Measurements from ENCODE around the gene GLIPR1. TPM values are rescaled to one million over a fixed set of nuclear protein-coding genes. Genes with fewer than 3 reads are reported as not detected.

The GLIPR1 gene
- total and polyA plus RNA-seq, 10 of the 15 experiments (the other 5 are each of a cell fraction or from before 2014, with no cell fraction given), result 18.2 to 62.6 (median 32.2) TPM

DNA sequence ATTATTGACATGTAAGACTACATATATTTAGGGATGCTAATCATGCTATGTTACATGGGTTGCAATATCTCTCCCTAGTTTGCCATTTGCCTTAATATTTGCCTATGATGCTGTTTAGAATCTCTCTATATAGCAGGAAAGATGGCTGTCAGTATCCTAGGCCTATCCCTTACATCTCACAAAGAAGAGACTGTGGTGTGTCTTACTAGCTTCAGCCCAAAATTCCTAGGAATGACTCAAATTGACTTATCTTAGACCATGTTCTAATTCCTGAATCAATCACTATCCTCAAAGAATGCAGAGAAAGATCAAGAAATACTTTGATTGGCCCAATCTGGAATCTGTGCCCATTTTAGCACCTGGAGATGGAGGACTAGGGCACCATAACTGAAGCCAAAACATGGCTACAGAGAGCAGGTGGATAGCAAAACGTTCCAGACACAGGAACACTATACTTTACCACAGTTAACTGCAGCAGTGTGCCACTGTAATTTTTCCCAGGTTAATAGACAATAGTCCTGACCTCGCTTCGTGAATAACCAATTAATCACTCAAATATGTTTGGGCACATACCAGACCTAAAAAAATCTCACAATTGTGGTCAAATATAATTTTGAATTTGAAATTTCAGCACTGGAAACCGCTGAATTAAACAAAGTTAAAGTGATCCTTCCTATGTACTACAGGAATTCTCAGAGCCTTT is 32.7 kb upstream of the GLIPR1 start:
- Histone ChIP-seq H3K9me3 (replicated peaks; ENCODE audit: control insufficient read depth, insufficient read depth, low read length) (no peaks in the 10 kb centered on the region), H3K79me2 (ENCODE audit: control insufficient read depth, insufficient read depth, low read length) (no peaks in the 10 kb centered on the region), H2AFZ (ENCODE audit: control insufficient read depth, low read depth, low read length) (no peak overlapping the region), H3K4me1 (ENCODE audit: control insufficient read depth, insufficient read depth, low read length) (no peaks in the 10 kb centered on the region), H4K20me1 (ENCODE audit: control insufficient read depth, insufficient read depth) (no peaks in the 10 kb centered on the region), H3K36me3 (ENCODE audit: control insufficient read depth in 2 of 2, insufficient read depth in 2 of 2, low read length in 1 of 2) (no peaks in the 10 kb centered on the region), H3K27me3 (replicated peaks in 1 of 2; ENCODE audit: control insufficient read depth in 2 of 2, insufficient read depth in 2 of 2, low read length in 1 of 2) (no peaks in the 10 kb centered on the region; a peak in 1 of 4 replicates), H3K4me2 (ENCODE audit: control insufficient read depth, insufficient read depth) (no peak overlapping the region), H3K27ac (ENCODE audit: control insufficient read depth, insufficient read depth) (no peak overlapping the region), H3K4me3 (no peak overlapping the region), H3K9ac (ENCODE audit: control insufficient read depth, insufficient read depth, low read length) (no peak overlapping the region)
- FAIRE-seq (no peak), ATAC-seq (no peak), DNase-seq (ENCODE audit: low read depth, low spot score) (no peak)
- POLR2A ChIA-PET, result no interaction called here
- BruUV-seq (replicated peaks), result no TSS peak
- SMC1A ChIA-PET (ENCODE audit: uncharacterized antibody, unreplicated experiment), result no interaction called here
- WGBS (ENCODE audit: insufficient coverage, insufficient replicate concordance, low lambda C conversion rate, missing lambda C conversion rate), result 24% methylated on average over 4 of the region's 4 CpGs
- RAD21 ChIA-PET (ENCODE audit: unreplicated experiment), result no interaction called here
- TF ChIP-seq PML (IDR thresholded peaks at IDR 0.05; ENCODE audit: low read length) (no peak), ZZZ3 (IDR thresholded peaks at IDR 0.05; ENCODE audit: control insufficient read depth, insufficient read length, low read depth) (no peak), TAF1 (IDR thresholded peaks at IDR 0.05; ENCODE audit: borderline replicate concordance, low read depth, low read length) (no peak), NFIC (IDR thresholded peaks at IDR 0.05; ENCODE audit: low read depth, low read length) (no peak), GATAD2B (conservative IDR thresholded peaks at IDR 0.05; ENCODE audit: low read depth) (no peak), FOS (IDR thresholded peaks at IDR 0.05; ENCODE audit: borderline replicate concordance, extremely low read depth, insufficient read length) (no peak), TCF3 (IDR thresholded peaks at IDR 0.05; ENCODE audit: borderline replicate concordance, insufficient read depth, low read depth, low read length) (no peak), ASH2L (IDR thresholded peaks at IDR 0.05; ENCODE audit: borderline replicate concordance, low read depth) (no peak), EGR1 (IDR thresholded peaks at IDR 0.05; ENCODE audit: borderline replicate concordance in 1 of 2, low read depth in 2 of 2, low read length in 2 of 2) (no peak), MYB (IDR thresholded peaks at IDR 0.05; ENCODE audit: borderline replicate concordance, low read depth, low read length) (no peak), EP300 (IDR thresholded peaks at IDR 0.05; ENCODE audit: borderline replicate concordance in 1 of 2, control insufficient read depth in 1 of 2, low read depth in 2 of 2, low read length in 2 of 2) (no peak)
- TF ChIP-seq, protein P1, sequence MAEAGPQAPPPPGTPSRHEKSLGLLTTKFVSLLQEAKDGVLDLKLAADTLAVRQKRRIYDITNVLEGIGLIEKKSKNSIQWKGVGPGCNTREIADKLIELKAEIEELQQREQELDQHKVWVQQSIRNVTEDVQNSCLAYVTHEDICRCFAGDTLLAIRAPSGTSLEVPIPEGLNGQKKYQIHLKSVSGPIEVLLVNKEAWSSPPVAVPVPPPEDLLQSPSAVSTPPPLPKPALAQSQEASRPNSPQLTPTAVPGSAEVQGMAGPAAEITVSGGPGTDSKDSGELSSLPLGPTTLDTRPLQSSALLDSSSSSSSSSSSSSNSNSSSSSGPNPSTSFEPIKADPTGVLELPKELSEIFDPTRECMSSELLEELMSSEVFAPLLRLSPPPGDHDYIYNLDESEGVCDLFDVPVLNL (IDR thresholded peaks at IDR 0.05; ENCODE audit: low read depth, low read length), result no peak
- in situ Hi-C loops (cut with MboI) (no loop called here), intact Hi-C loops (cut with micrococcal nuclease; ENCODE audit: unreplicated experiment) (no loop called here)
- CTCF ChIA-PET, result no interaction called here

Measured in GM12878 (cell line).